Adrenal gland (tissue), 12 donors: ENCODE measurements around the gene LKAAEAR1. TPM values are rescaled to one million over a fixed set of nuclear protein-coding genes. Genes with fewer than 3 reads are reported as not detected.

Source experiments
- DNase-seq, 7 donors: peaks; one replicate each; pipeline ENCODE4 v3.0.0-alpha.2; 2019 to 2020
- H3K27ac ChIP-seq, 5 donors: fragments of 200-600 bp; sonication (generic) in 4 of 5; 1 replicate in 3 of 5; 2 replicates in 2 of 5; pipeline versions ENCODE4 v1.5.1 to v1.8.0; 2016 to 2020; ENCODE audit warnings: mild to moderate bottlenecking in 1 of 5
- H3K27me3 ChIP-seq: fragments of 200-600 bp; 2 replicates; pipeline ENCODE4 v1.8.0; 2021
- H3K36me3 ChIP-seq, 2 donors: fragments of 200-600 bp; replicated peaks in 1 of 2; 1 replicate in 1 of 2; 2 replicates in 1 of 2; pipeline versions ENCODE4 v1.5.1 to v1.8.0; 2018 to 2022
- H3K4me1 ChIP-seq, 2 donors: fragments of 200-600 bp; replicated peaks in 1 of 2; 1 replicate in 1 of 2; 2 replicates in 1 of 2; pipeline versions ENCODE4 v1.5.1 to v1.8.0; 2018 to 2021
- H3K4me3 ChIP-seq, 4 donors: fragments of 200-600 bp; sonication (generic) in 3 of 4; one replicate each; pipeline ENCODE4 v1.5.1; 2016 to 2018
- H3K9me3 ChIP-seq, 3 donors: fragments of 200-600 bp; sonication (generic) in 1 of 3; replicated peaks in 1 of 3; 1 replicate in 2 of 3; 2 replicates in 1 of 3; pipeline versions ENCODE4 v1.5.1 to v1.8.0; 2016 to 2021
- CTCF ChIP-seq, 6 experiments: fragments of 450-650 bp in 4 of 6; fragments of 200-600 bp in 2 of 6; sonication (generic) in 1 of 6; IDR thresholded peaks; 1 replicate in 5 of 6; 2 replicates in 1 of 6; pipeline versions ENCODE4 v1.5.1 to v1.8.0; 2016 to 2021; ENCODE audit warnings: antibody characterized with exemption in 6 of 6, mild to moderate bottlenecking in 2 of 6, moderate library complexity in 1 of 6
- POLR2A ChIP-seq, 2 donors: fragments of 450-650 bp; IDR thresholded peaks; one replicate each; pipeline ENCODE4 v1.6.1; 2017; ENCODE audit warnings: antibody characterized with exemption in 2 of 2, mild to moderate bottlenecking in 2 of 2, moderate library complexity in 1 of 2
- WGBS, 4 donors: extraction: QIAGEN DNeasy Blood & Tissue Kit in 2 of 4; methylation state at CpG; one replicate each; pipeline versions ENCODE4 v1.1.5 to v1.1.7; 2013 to 2017; 5-methylcytosine and 5-hydroxymethylcytosine counted together
- intact Hi-C, 2 donors: fragments of 100-400 bp; cut with DNase I; formaldehyde crosslinking; loops; one replicate each; pipeline versions ENCODE4 v1.14.1 to v1.15.0; 2022 to 2023
- polyA plus RNA-seq, 3 donors: library from polyadenylated mRNA; stranded (reverse); fragments of 200-250 nt in 2 of 3; fragments of 350-450 nt in 1 of 3; fragmentation: Illumina TruSeq in 1 of 3; extraction: RNeasy Lipid Tissue Mini Kit (QIAGEN cat#74804) in 1 of 3; gene quantifications; one replicate each; pipeline ENCODE4 v1.2.3, GENCODE V29; 2013 to 2014
- total RNA-seq, 9 donors: library from RNA; depleted of rRNA in 4 of 9; stranded (reverse); fragments of >200 nt in 4 of 9; fragments of 120-200 nt in 1 of 9; fragmentation: NEBNext Ultra II Directional in 1 of 9; extraction: Animal tissue kit (Norgen Biotek cat#: 25700) in 1 of 9; gene quantifications; one replicate each; pipeline versions ENCODE4 v1.1.0 to v1.2.4, GENCODE V29; 2013 to 2023
- donor health status: healthy with polysubstance abuse.
- donor health status: Bipolar disorder and iron deficiency.
- donor health status: DM: yes; HTN: yes; CAD: no.
- donor health status: DM: no; HTN: no; CAD: no.
- donor health status: DM: no; HTN: no; CAD: no.
- donor health status: DM: yes; HTN: yes; CAD: no.

The LKAAEAR1 gene
- total and polyA plus RNA-seq, 12 donors, result 0.28 to 1.2 (median 1.1) TPM; not detected in 9

- DNase-seq, result no peak
- peaks cover 0 to 3% of the 10 kb centered on the region in 2 donors for H3K4me1 ChIP-seq
- intact Hi-C loops, result no loop called here
- no peaks in the 10 kb centered on the region for H3K36me3 ChIP-seq
- no peak overlapping the region for H3K27ac ChIP-seq
- H3K9me3 ChIP-seq, result no peaks in the 10 kb centered on the region
- TF ChIP-seq POLR2A (IDR thresholded peaks at IDR 0.05), result no peak
- TF ChIP-seq CTCF (IDR thresholded peaks at IDR 0.05), result no peak
- H3K4me3 ChIP-seq, result no peak overlapping the region
- WGBS, 4 donors, result 86 to 94% (median 93%) methylated on average over 18 to 28 of the region's 28 CpGs
- peaks cover 18% of the 10 kb centered on the region for H3K27me3 ChIP-seq
These were observed 14.3 kb upstream of the LKAAEAR1 start for GRCh38 chr20:64098471-64099013.

- TF ChIP-seq POLR2A (IDR thresholded peaks at IDR 0.05) (no peak), CTCF (IDR thresholded peaks at IDR 0.05) (no peak)
- intact Hi-C loops, result no loop called here
- Histone ChIP-seq H3K4me3 (no peak overlapping the region), H3K36me3 (no peaks in the 10 kb centered on the region), H3K27me3 (peaks cover under 1% of the 10 kb centered on the region), H3K27ac (no peak overlapping the region), H3K4me1 (no peaks in the 10 kb centered on the region), H3K9me3 (no peaks in the 10 kb centered on the region)
- no peak for DNase-seq
- 64 to 85% (median 82%) methylated on average over 6 of the region's 6 CpGs for WGBS, 4 donors
These were observed 12.3 kb upstream of the LKAAEAR1 start for GRCh38 chr20:64096535-64096934.

GRCh38 chr20:64095927-64096326 lies 11.7 kb upstream of the LKAAEAR1 start:
- Histone ChIP-seq H3K27me3 (no peaks in the 10 kb centered on the region), H3K9me3 (no peaks in the 10 kb centered on the region), H3K4me1 (no peaks in the 10 kb centered on the region), H3K27ac (no peak overlapping the region), H3K36me3 (no peaks in the 10 kb centered on the region), H3K4me3 (no peak overlapping the region)
- no peak for DNase-seq
- TF ChIP-seq POLR2A (IDR thresholded peaks at IDR 0.05) (no peak), CTCF (IDR thresholded peaks at IDR 0.05) (no peak)
- WGBS, 4 donors, result 85 to 95% (median 90%) methylated on average over 3 to 11 of the region's 11 CpGs
- intact Hi-C loops, result no loop called here

GRCh38 chr20:64095455-64095854 lies 11.3 kb upstream of the LKAAEAR1 start:
- H3K4me3 ChIP-seq, result no peak overlapping the region
- intact Hi-C loops, result no loop called here
- WGBS, 4 donors, result 73 to 90% (median 84%) methylated on average over 4 of the region's 4 CpGs
- no peaks in the 10 kb centered on the region for H3K36me3 ChIP-seq
- no peaks in the 10 kb centered on the region for H3K9me3 ChIP-seq
- TF ChIP-seq CTCF (IDR thresholded peaks at IDR 0.05) (no peak), POLR2A (IDR thresholded peaks at IDR 0.05) (no peak)
- no peak overlapping the region for H3K27ac ChIP-seq
- no peaks in the 10 kb centered on the region for H3K27me3 ChIP-seq
- H3K4me1 ChIP-seq, result no peaks in the 10 kb centered on the region
- DNase-seq, result no peak
